Neutrophil (primary cell): ENCODE data around the gene LCN15.

Experiments used
- H3K27ac ChIP-seq: fragments of 200-600 bp; sonication (generic); 2 replicates; pipeline ENCODE4 v1.5.1; 2016; ENCODE audit warnings: mild to moderate bottlenecking, moderate library complexity
- H3K27me3 ChIP-seq: fragments of 200-600 bp; sonication (generic); 2 replicates; pipeline ENCODE4 v1.6.0; 2016; ENCODE audit warnings: mild to moderate bottlenecking
- H3K36me3 ChIP-seq: fragments of 200-600 bp; sonication (generic); 2 replicates; pipeline ENCODE4 v1.5.1; 2017
- H3K4me1 ChIP-seq, 2 experiments: fragments of 200-600 bp in 1 of 2; sonication (generic) in 1 of 2; 1 replicate in 1 of 2; 2 replicates in 1 of 2; pipeline versions ENCODE4 v1.5.1 to v1.6.1; 2013 to 2016; ENCODE audit warnings: low read depth in 1 of 2, low read length in 1 of 2, mild to moderate bottlenecking in 1 of 2, moderate library complexity in 1 of 2; ENCODE audit not compliant: control insufficient read depth in 1 of 2, insufficient read depth in 1 of 2
- H3K4me3 ChIP-seq, 2 experiments: fragments of 200-600 bp in 1 of 2; sonication (generic) in 1 of 2; 1 replicate in 1 of 2; 2 replicates in 1 of 2; pipeline ENCODE4 v1.5.1; 2013 to 2016; ENCODE audit warnings: low read depth in 1 of 2, low read length in 1 of 2, mild to moderate bottlenecking in 1 of 2, moderate library complexity in 1 of 2
- H3K9me3 ChIP-seq: fragments of 200-600 bp; sonication (generic); 2 replicates; pipeline ENCODE4 v1.5.1; 2016
- TF ChIP-seq, protein P1 (sequence below): fragments of 200-600 bp; sonication (generic); IDR thresholded peaks from 2 replicates; pipeline ENCODE4 v1.5.1; 2016; ENCODE audit warnings: antibody characterized with exemption

The LCN15 gene

DNA sequence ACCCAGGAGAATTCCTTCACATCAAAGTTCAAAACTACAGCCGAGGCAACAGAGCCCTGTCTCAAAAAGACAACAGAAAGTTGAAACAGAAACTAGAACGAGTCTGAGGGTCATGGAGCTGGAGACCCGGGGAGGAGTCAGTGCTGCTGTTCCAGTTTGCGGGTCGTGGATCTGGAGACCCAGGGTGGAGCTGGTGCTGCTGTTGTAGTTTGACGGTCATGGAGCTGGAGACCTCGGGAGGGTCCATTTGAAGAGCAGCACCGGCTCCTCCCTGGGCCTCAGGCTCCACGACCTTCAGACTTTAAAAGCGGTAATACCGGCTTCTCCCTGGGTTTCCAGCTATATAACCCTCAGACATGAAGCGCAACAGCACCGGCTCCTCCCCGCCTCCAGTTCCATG, 13.0 kb upstream of the LCN15 start:
- Histone ChIP-seq H3K27me3 (peaks cover 17% of the 10 kb centered on the region), H3K4me1 (no peaks in the 10 kb centered on the region), H3K9me3 (peaks cover 3% of the 10 kb centered on the region), H3K27ac (no peak overlapping the region), H3K36me3 (no peaks in the 10 kb centered on the region), H3K4me3 (no peak overlapping the region)
- TF ChIP-seq, protein P1, sequence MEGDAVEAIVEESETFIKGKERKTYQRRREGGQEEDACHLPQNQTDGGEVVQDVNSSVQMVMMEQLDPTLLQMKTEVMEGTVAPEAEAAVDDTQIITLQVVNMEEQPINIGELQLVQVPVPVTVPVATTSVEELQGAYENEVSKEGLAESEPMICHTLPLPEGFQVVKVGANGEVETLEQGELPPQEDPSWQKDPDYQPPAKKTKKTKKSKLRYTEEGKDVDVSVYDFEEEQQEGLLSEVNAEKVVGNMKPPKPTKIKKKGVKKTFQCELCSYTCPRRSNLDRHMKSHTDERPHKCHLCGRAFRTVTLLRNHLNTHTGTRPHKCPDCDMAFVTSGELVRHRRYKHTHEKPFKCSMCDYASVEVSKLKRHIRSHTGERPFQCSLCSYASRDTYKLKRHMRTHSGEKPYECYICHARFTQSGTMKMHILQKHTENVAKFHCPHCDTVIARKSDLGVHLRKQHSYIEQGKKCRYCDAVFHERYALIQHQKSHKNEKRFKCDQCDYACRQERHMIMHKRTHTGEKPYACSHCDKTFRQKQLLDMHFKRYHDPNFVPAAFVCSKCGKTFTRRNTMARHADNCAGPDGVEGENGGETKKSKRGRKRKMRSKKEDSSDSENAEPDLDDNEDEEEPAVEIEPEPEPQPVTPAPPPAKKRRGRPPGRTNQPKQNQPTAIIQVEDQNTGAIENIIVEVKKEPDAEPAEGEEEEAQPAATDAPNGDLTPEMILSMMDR, result no peak

DNA sequence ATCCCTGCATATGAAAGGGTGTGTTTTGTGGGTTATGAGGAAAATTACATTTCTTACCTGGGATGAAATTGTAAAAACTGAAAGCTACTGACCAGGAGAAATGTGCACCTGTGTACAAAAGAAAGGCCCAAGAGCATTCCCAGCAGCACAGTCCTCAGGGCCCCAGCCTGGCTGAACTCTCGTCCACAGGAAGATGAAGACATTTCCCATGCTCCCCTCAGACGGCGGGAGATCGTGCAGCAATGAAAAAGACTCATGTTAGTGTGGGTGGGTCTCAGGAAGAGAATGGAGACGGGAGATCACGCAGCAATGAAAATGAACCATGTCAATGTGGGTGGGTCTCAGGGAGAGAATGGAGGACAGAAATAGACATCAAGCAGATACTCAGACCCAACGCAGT, 12.6 kb upstream of the LCN15 start:
- TF ChIP-seq, protein P1, result no peak
- H3K36me3 ChIP-seq, result no peaks in the 10 kb centered on the region
- H3K9me3 ChIP-seq, result peaks cover 3% of the 10 kb centered on the region
- no peak overlapping the region for H3K4me3 ChIP-seq
- no peak overlapping the region for H3K27ac ChIP-seq
- peaks cover 18% of the 10 kb centered on the region for H3K27me3 ChIP-seq
- no peaks in the 10 kb centered on the region for H3K4me1 ChIP-seq

DNA sequence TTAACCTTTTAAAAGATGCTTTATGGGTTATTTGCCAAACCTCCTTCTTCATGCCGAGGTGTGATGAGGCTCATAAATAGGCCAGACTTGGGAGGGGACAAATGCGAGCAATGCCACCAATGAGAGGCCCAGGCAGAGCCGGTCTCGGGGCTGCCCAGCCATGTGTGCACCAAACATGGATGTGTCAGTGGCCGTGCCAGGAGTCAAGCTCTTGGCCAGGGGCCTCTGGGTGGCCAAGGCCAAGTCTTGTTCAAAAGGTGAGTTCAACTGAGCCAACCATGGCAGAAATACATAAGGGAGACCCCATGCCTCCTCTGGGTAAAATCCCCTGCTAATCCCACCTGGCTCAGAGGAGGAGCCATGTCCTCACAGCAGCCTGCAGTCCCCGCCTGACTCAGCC, 10.9 kb upstream of the LCN15 start:
- TF ChIP-seq, protein P1, result no peak
- H3K27ac ChIP-seq, result no peak overlapping the region
- peaks cover 30% of the 10 kb centered on the region for H3K27me3 ChIP-seq
- peaks cover 3% of the 10 kb centered on the region for H3K9me3 ChIP-seq
- H3K36me3 ChIP-seq, result no peaks in the 10 kb centered on the region
- no peaks in the 10 kb centered on the region for H3K4me1 ChIP-seq
- no peak overlapping the region for H3K4me3 ChIP-seq

DNA sequence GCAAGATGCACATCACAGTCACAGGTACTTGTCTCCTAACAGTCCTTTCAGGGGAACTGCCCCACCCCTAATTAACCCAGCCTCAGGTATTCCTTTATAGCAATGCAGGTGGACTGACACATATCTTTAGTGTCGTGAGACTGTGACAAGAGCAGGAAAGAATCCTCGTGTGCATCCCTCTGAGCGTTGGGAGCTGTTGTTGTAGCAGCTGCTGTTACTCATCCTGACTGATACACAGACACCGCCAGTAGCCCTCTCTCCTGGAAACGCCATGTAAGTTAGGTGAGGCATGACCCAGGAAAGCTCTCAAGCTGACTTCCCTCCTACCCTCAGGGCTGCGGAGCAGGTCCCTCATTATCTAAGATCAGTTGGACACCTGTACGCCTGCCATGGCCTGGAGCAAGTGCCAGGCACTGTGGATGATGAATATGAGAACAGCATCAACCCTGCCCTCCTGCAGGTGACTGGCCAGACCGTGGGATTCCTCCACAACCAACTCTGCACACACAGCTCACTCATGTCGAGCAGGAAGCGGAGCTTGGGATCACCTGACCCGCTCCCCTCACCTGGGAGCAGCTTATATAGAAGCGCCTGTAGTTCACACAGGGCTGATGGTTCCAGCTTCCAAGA, 10.2 kb upstream of the LCN15 start:
- H3K4me3 ChIP-seq, result no peak overlapping the region
- no peak overlapping the region for H3K27ac ChIP-seq
- TF ChIP-seq, protein P1, result no peak
- peaks cover 30% of the 10 kb centered on the region for H3K27me3 ChIP-seq
- H3K36me3 ChIP-seq, result no peaks in the 10 kb centered on the region
- peaks cover 3% of the 10 kb centered on the region for H3K9me3 ChIP-seq
- no peaks in the 10 kb centered on the region for H3K4me1 ChIP-seq

DNA sequence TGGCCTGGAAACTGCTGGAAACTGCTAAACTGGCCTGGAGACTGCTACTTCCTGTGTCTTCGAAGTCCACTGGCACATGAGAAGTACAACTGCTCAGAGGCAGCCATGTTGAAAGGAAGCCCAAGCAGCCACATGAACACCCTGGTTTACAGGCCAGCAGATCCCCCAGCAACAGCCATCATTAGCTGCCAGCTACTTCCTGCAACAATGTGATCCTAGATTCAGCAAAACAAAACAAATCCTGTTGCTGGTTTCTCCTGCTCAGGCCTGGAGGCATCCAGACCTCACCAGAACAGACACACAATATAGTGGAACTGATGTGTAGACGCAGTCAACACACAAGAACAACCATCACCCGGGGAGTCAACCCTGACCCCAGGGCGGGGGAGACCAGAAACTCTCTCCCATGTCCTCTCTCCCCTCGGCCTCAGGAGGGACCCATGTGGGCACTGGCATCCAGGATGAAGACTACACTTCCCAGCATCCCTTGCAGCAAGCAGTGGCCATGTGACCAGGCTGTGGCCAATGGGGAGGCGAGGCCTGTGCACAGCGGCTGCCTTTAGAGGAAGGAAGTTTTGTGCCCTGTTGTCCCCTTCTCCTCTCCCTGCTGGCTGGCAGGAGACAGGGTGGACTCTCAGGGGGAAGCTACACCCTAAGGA, 9.2 kb upstream of the LCN15 start:
- Histone ChIP-seq H3K4me1 (no peaks in the 10 kb centered on the region), H3K36me3 (no peaks in the 10 kb centered on the region), H3K4me3 (no peak overlapping the region), H3K27ac (no peak overlapping the region), H3K27me3 (peaks cover 25% of the 10 kb centered on the region), H3K9me3 (peaks cover 3% of the 10 kb centered on the region)
- TF ChIP-seq, protein P1, result no peak
